A549 (cell line): ENCODE measurements around the gene RAVER1. TPM values are rescaled to one million over a fixed set of nuclear protein-coding genes. Genes with fewer than 3 reads are reported as not detected.

Experiments
- ATAC-seq, 2 experiments: fragments of 200-7000 bp in 1 of 2; fragments of >200 bp in 1 of 2; cut with Nextera tagmentation in 1 of 2; cut with Tn5 transposase in 1 of 2; 3 replicates each; pipeline versions ENCODE4 v1.8.0 to v1.9.1; 2018 to 2020; ENCODE audit warnings: mild to moderate bottlenecking in 1 of 2, moderate library complexity in 1 of 2
- CTCF ChIA-PET: fragments of 300-600 bp; sonication (Branson Sonifier 250); formaldehyde crosslinking; extraction: SDS; loops from one replicate; lab custom pipeline; 2021; ENCODE audit warnings: antibody characterized with exemption, inconsistent platforms; lab: Yijun Ruan, JAX
- POLR2A ChIA-PET: fragments of 350-600 bp; formaldehyde crosslinking; extraction: SDS; loops from one replicate; lab custom pipeline; 2021; ENCODE audit warnings: antibody characterized with exemption, inconsistent platforms; lab: Yijun Ruan, JAX
- DNase-seq, 2 experiments: peaks; one replicate each; pipeline versions ENCODE4 v3.0.0 to v3.0.0-alpha.2; 2011 to 2016; ENCODE audit warnings: low read depth in 1 of 2, low spot score in 1 of 2
- FAIRE-seq: peaks from 2 replicates; lab custom pipeline; 2011; peaks lifted over from hg19 to GRCh38; lab: Jason Lieb, UNC
- H3K27ac ChIP-seq, 2 experiments: fragments of >200 bp; sonication (Bioruptor Twin); formaldehyde crosslinking; 3 replicates each; pipeline ENCODE4 v1.5.1; 2016 to 2017
- H3K4me1 ChIP-seq: fragments of >200 bp; sonication (Bioruptor Twin); formaldehyde crosslinking; 3 replicates; pipeline ENCODE4 v1.6.1; 2016
- H3K4me2 ChIP-seq: fragments of >200 bp; sonication (Bioruptor Twin); formaldehyde crosslinking; 3 replicates; pipeline ENCODE4 v1.6.1; 2016
- H3K4me3 ChIP-seq: fragments of >200 bp; sonication (Bioruptor Twin); formaldehyde crosslinking; 3 replicates; pipeline ENCODE4 v1.5.1; 2016
- H3K9me3 ChIP-seq: fragments of >200 bp; sonication (Bioruptor Twin); formaldehyde crosslinking; 3 replicates; pipeline ENCODE4 v1.6.1; 2016
- CBX8 ChIP-seq: fragments of 200-600 bp; sonication (generic); IDR thresholded peaks from 2 replicates; pipeline ENCODE4 v1.6.1; 2016
- CEBPB ChIP-seq, 2 experiments: fragments of >200 bp in 1 of 2; sonication (Bioruptor Twin) in 1 of 2; formaldehyde crosslinking in 1 of 2; IDR thresholded peaks; 2 replicates each; pipeline ENCODE4 v1.6.1; 2012 to 2016
- CHD2 ChIP-seq: fragments of 150-350 bp; IDR thresholded peaks from 2 replicates; pipeline ENCODE4 v1.6.1; 2014; ENCODE audit warnings: low read length; ENCODE audit not compliant: partially characterized antibody
- GATA3 ChIP-seq: IDR thresholded peaks from 2 replicates; pipeline ENCODE4 v1.6.1; 2012; ENCODE audit warnings: borderline replicate concordance
- HOXB5 ChIP-seq: fragments of 250-450 bp; sonication (Bioruptor Pico); IDR thresholded peaks from 2 replicates; pipeline ENCODE4 v1.5.0; 2020; ENCODE audit warnings: mild to moderate bottlenecking, moderate library complexity
- KDM1A ChIP-seq: fragments of 200-600 bp; sonication (generic); IDR thresholded peaks from 2 replicates; pipeline ENCODE4 v1.6.1; 2016; ENCODE audit warnings: low read depth, mild to moderate bottlenecking
- MYC ChIP-seq: IDR thresholded peaks from 2 replicates; pipeline ENCODE4 v1.6.1; 2012; ENCODE audit warnings: mild to moderate bottlenecking, inconsistent platforms, low read length, improper control_type of control experiment, borderline replicate concordance
- NPAS2 ChIP-seq: fragments of 250-450 bp; sonication (Bioruptor Pico); IDR thresholded peaks from 2 replicates; pipeline ENCODE4 v1.8.0; 2022; ENCODE audit warnings: mild to moderate bottlenecking, moderate library complexity, borderline replicate concordance
- NR3C1 ChIP-seq: fragments of >200 bp; sonication (Bioruptor Twin); formaldehyde crosslinking; IDR thresholded peaks from 3 replicates; pipeline ENCODE4 v1.6.1; 2017
- POLR2A ChIP-seq: IDR thresholded peaks from 2 replicates; pipeline ENCODE4 v1.6.1; 2012; ENCODE audit warnings: mild to moderate bottlenecking, low read length
- RFX5 ChIP-seq: fragments of 450-650 bp; IDR thresholded peaks from 2 replicates; pipeline ENCODE4 v1.7.1; 2014; ENCODE audit warnings: antibody characterized with exemption, mild to moderate bottlenecking, moderate library complexity
- SMC3 ChIP-seq: fragments of >200 bp; sonication (Bioruptor Twin); formaldehyde crosslinking; IDR thresholded peaks from 3 replicates; pipeline ENCODE4 v1.6.1; 2018; ENCODE audit warnings: inconsistent platforms
- ZSCAN20 ChIP-seq: fragments of 250-450 bp; sonication (Bioruptor Pico); IDR thresholded peaks from 2 replicates; pipeline ENCODE4 v1.8.0; 2022; ENCODE audit warnings: mild to moderate bottlenecking, moderate library complexity
- WGBS: methylation state at CpG from one replicate; pipeline ENCODE4 v1.1.6; 2017; ENCODE audit errors: missing lambda C conversion rate; 5-methylcytosine and 5-hydroxymethylcytosine counted together
- polyA plus RNA-seq, 4 experiments: library from polyadenylated mRNA; depleted of rRNA in 3 of 4; stranded (reverse); fragments of >200 nt; fragmentation: RNase III in 1 of 4; extraction: RNeasy Plus Mini Kit Qiagen cat#74134 plus additional on column Dnase treatment in 1 of 4; gene quantifications; 2 replicates in 3 of 4; 3 replicates in 1 of 4; pipeline ENCODE4 v1.2.3, GENCODE V29; 2011 to 2017
- TF ChIP-seq, protein P1 (sequence below): fragments of >200 bp; sonication (Bioruptor Twin); formaldehyde crosslinking; IDR thresholded peaks from 3 replicates; pipeline ENCODE4 v1.6.1; 2016
- TF ChIP-seq, protein P2 (sequence below): fragments of 450-650 bp; IDR thresholded peaks from 2 replicates; pipeline ENCODE4 v1.6.1; 2014; ENCODE audit warnings: antibody characterized with exemption
- TF ChIP-seq, protein P3 (sequence below): IDR thresholded peaks from 2 replicates; pipeline ENCODE4 v1.6.1; 2012; ENCODE audit warnings: low read depth, borderline replicate concordance

RAVER1 gene
- polyA plus RNA-seq, 2 of the 4 experiments (the other 2 are of a cell fraction) = 1.8 to 22.1 TPM

DNA sequence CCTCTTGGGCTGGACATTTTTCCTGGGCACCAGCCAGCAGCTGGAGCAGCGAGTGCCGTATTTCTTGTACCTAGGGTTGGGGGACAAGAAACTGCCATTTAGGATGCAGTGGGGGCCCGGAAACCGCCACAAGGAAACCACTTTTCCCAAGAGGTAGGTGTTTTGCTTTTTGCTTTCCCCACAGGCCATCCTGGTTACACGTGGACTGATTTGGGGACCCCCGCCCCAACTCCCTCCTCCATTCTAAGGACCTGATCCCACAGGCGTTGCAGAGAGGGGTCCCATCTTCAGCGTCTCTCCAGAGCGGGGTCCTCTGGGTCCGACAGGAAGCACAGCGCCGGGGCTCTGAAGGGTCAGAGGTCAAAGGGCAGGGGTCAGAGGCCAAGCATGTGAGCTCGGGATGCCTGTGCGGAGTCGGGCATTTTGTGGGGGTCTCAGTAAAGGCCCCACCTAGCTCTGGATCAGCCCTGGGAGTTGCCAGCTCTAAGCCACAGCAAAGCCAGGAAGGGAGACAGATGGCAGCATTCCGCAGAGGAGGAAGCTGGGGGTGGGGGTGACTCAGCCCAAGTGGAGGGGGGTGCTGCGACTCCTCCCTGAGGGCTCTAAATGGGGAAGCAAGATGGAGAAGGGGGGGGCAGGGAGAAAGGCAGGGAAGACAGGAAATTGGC is 28.1 kb downstream of the RAVER1 start (continued):
- TF ChIP-seq, protein P1, sequence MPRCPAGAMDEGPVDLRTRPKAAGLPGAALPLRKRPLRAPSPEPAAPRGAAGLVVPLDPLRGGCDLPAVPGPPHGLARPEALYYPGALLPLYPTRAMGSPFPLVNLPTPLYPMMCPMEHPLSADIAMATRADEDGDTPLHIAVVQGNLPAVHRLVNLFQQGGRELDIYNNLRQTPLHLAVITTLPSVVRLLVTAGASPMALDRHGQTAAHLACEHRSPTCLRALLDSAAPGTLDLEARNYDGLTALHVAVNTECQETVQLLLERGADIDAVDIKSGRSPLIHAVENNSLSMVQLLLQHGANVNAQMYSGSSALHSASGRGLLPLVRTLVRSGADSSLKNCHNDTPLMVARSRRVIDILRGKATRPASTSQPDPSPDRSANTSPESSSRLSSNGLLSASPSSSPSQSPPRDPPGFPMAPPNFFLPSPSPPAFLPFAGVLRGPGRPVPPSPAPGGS = no peak
- no peak for TF ChIP-seq NR3C1
- no peak for TF ChIP-seq KDM1A
- TF ChIP-seq GATA3 = no peak
- TF ChIP-seq RFX5 = no peak

DNA sequence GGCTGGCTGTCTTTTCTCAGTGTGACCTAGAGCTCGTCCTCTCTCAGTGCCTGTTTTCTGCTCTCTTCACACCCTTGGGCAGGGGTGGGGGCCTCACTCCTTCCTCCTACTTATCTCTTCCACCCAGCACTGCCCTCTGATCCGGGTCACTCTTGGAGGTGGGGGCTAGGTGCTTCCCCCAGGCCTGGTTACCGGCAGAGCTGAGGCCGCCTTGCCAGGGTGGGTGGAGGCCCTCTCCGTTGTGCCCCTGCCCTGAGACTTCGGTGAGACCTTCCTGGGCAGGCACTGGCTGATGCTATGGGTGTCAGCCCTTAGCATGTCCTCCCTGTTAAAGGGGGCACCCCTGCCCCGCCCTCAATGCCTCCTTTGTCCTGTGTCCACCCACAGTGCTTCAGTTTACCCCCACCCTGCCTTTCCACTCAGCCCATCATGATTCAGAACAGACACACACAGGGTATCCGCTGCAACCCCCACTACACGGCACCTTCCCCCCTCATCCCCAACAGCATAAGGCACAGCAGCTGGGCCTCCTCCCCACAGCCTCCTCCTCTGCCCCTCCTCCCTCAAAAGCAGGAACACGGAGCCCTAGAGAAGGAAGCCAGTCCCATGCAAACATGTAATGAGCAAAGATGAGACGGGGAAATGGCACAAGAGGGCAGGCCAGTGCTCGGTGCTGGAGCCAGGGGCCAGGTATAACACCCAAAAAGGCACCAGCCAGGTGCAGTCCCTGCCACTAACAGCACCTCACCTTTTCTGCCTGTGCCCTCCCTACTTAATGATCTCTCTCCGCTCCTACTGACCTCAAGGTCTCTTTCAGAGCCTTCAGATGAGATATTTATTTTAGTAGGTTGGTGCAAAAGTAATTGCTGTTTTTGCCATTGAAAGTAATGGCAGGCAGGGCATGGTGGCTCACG is 33.5 kb downstream of the RAVER1 start:
- 55% methylated on average over 13 of the region's 14 CpGs for WGBS
- Histone ChIP-seq H3K4me1 (no peaks in the 10 kb centered on the region), H3K9me3 (no peaks in the 10 kb centered on the region), H3K4me3 (no peak overlapping the region), H3K27ac (no peak overlapping the region), H3K4me2 (no peak overlapping the region)
- ATAC-seq (no peak), DNase-seq (no peak), FAIRE-seq (no peak)
- TF ChIP-seq CEBPB (IDR thresholded peaks at IDR 0.05) = no peak
- TF ChIP-seq CBX8 = no peak
- no peak for TF ChIP-seq KDM1A
- POLR2A ChIA-PET = no interaction called here
- CTCF ChIA-PET = interaction anchor here (0.5 to 1.6 kb wide), 2 partner anchors 29 to 313 kb away, joined by 3 to 9 read pairs; partner anchors contain the start of gene ICAM1

DNA sequence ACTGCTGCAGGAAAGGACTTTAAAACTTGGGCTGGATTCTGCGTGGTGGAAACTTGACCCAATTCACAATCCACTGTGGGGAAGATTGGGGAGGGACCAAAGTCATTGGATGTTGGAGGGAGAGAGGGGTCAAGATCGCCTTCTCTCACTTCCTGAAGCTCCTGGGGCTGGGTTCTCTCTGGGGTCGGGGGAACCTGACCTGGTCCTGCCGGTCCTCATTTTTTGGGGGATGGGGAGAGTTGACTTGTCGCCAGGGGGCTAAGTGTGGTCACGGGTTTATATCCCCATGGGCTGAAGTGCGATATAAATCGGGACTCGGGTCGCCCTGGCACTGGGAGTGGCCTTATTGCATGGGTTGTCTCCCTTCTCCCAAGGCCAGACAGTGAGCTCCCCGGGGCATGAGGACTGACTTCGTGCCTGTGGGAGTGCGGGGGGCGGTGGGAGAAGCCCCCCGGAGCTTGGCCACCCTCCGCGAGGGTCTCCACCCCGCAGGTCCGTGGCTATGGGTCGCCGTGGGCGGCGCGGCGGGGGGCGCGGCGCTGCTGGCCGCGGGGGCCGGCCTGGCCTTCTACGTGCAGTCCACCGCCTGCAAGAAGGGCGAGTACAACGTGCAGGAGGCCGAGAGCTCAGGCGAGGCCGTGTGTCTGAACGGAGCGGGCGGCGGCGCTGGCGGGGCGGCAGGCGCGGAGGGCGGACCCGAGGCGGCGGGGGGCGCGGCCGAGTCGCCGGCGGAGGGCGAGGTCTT is 37.3 kb downstream of the RAVER1 start:
- DNase-seq (no peak), FAIRE-seq (no peak), ATAC-seq (no peak)
- TF ChIP-seq HOXB5 (CRISPR knock-in tag) (no peak), ZSCAN20 (CRISPR knock-in tag) (no peak), POLR2A (no peak), MYC (no peak), SMC3 (no peak), CHD2 (no peak), NPAS2 (CRISPR knock-in tag) (no peak), CEBPB (IDR thresholded peaks at IDR 0.05) (no peak)
- TF ChIP-seq, protein P2, sequence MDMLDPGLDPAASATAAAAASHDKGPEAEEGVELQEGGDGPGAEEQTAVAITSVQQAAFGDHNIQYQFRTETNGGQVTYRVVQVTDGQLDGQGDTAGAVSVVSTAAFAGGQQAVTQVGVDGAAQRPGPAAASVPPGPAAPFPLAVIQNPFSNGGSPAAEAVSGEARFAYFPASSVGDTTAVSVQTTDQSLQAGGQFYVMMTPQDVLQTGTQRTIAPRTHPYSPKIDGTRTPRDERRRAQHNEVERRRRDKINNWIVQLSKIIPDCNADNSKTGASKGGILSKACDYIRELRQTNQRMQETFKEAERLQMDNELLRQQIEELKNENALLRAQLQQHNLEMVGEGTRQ = no peak
- TF ChIP-seq, protein P3, sequence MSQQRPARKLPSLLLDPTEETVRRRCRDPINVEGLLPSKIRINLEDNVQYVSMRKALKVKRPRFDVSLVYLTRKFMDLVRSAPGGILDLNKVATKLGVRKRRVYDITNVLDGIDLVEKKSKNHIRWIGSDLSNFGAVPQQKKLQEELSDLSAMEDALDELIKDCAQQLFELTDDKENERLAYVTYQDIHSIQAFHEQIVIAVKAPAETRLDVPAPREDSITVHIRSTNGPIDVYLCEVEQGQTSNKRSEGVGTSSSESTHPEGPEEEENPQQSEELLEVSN = no peak
- 79% methylated on average over 27 of the region's 58 CpGs for WGBS
- ChIA-PET CTCF (interaction anchor here (1.4 to 1.6 kb wide), 2 partner anchors 12 to 27 kb away, joined by 3 to 5 read pairs; no protein-coding TSS in a partner anchor), POLR2A (no interaction called here)
- no peaks in the 10 kb centered on the region for H3K9me3 ChIP-seq
- peak overlapping the region; percentile 47 for H3K4me3 ChIP-seq
- peak overlapping the region; percentile 77 for H3K4me2 ChIP-seq
- peak overlapping the region; percentile 47 to 50; a peak in 5 of 6 replicates for H3K27ac ChIP-seq
- H3K4me1 ChIP-seq = peaks cover 6% of the 10 kb centered on the region
